Hematopoietic multipotent progenitor cell treated with erythropoietin and hydrocortisone succinate and interleukin-3 and kit ligand, for 15 days (in vitro differentiated cells): ENCODE data around the gene KCNG2.

ENCODE experiments used
- DNase-seq: peaks from one replicate; pipeline ENCODE4 v3.0.0-alpha.2; 2015; ENCODE audit warnings: low spot score

The KCNG2 gene

GRCh38 chr18:79799619-79800370, 2.1 kb downstream of the KCNG2 start:
- DNase-seq = no peak

GRCh38 chr18:79800371-79801180, 2.8 kb downstream of the KCNG2 start:
- no peak for DNase-seq

- no peak for DNase-seq
Observed at GRCh38 chr18:79801217-79801616, 3.5 kb downstream of the KCNG2 start.

GRCh38 chr18:79801641-79802040, 3.9 kb downstream of the KCNG2 start:
- DNase-seq = no peak

GRCh38 chr18:79802298-79802697, 4.6 kb downstream of the KCNG2 start:
- DNase-seq = no peak

GRCh38 chr18:79803611-79804051, 5.9 kb downstream of the KCNG2 start:
- DNase-seq = no peak

- no peak for DNase-seq
Observed at GRCh38 chr18:79804130-79804787, 6.5 kb downstream of the KCNG2 start.

GRCh38 chr18:79805211-79805887, 7.6 kb downstream of the KCNG2 start:
- no peak for DNase-seq

GRCh38 chr18:79805926-79806487, 8.3 kb downstream of the KCNG2 start:
- no peak for DNase-seq

- DNase-seq = no peak
Observed at GRCh38 chr18:79806976-79807841, 9.5 kb downstream of the KCNG2 start.

GRCh38 chr18:79809482-79810192, 11.9 kb downstream of the KCNG2 start:
- no peak for DNase-seq

GRCh38 chr18:79812052-79812451, 14.3 kb downstream of the KCNG2 start:
- no peak for DNase-seq

GRCh38 chr18:79814373-79814772, 16.6 kb downstream of the KCNG2 start:
- no peak for DNase-seq

GRCh38 chr18:79815657-79816056, 17.9 kb downstream of the KCNG2 start:
- DNase-seq = no peak

- DNase-seq = no peak
Observed at GRCh38 chr18:79816092-79816491, 18.4 kb downstream of the KCNG2 start.

GRCh38 chr18:79816981-79817606, 19.4 kb downstream of the KCNG2 start:
- no peak for DNase-seq

GRCh38 chr18:79817607-79817998, 19.9 kb downstream of the KCNG2 start:
- no peak for DNase-seq

GRCh38 chr18:79818036-79818435, 20.3 kb downstream of the KCNG2 start:
- no peak for DNase-seq

- DNase-seq = no peak
Observed at GRCh38 chr18:79818631-79819030, 20.9 kb downstream of the KCNG2 start.
